Parathyroid adenoma (tissue), 2 donors: ENCODE results near the gene METTL21C.

Experiments used
- H2AFZ ChIP-seq: fragments of 300-600 bp; sonication (generic); one replicate; pipeline ENCODE4 v1.7.0; 2017; ENCODE audit warnings: antibody characterized with exemption, mild to moderate bottlenecking
- H3K27ac ChIP-seq: fragments of 300-600 bp; sonication (generic); one replicate; pipeline ENCODE4 v1.7.0; 2017
- H3K27me3 ChIP-seq: fragments of 300-600 bp; sonication (generic); one replicate; pipeline ENCODE4 v1.7.0; 2017; ENCODE audit warnings: low read length; ENCODE audit not compliant: control insufficient read depth, insufficient read depth
- H3K36me3 ChIP-seq: fragments of 300-600 bp; sonication (generic); one replicate; pipeline ENCODE4 v1.7.0; 2017; ENCODE audit warnings: low read length; ENCODE audit not compliant: control insufficient read depth, insufficient read depth
- H3K4me1 ChIP-seq: fragments of 300-600 bp; sonication (generic); one replicate; pipeline ENCODE4 v1.7.0; 2017; ENCODE audit warnings: control low read depth
- H3K4me2 ChIP-seq: fragments of 300-600 bp; sonication (generic); one replicate; pipeline ENCODE4 v1.7.0; 2017; ENCODE audit warnings: low read length
- H3K4me3 ChIP-seq: fragments of 300-600 bp; sonication (generic); one replicate; pipeline ENCODE4 v1.7.0; 2017; ENCODE audit warnings: low read depth, low read length
- H3K79me2 ChIP-seq: fragments of 300-600 bp; sonication (generic); one replicate; pipeline ENCODE4 v1.7.0; 2017; ENCODE audit warnings: control low read depth
- H3K9ac ChIP-seq: fragments of 300-600 bp; sonication (generic); one replicate; pipeline ENCODE4 v1.7.0; 2017; ENCODE audit warnings: mild to moderate bottlenecking
- H3K9me3 ChIP-seq: fragments of 300-600 bp; sonication (generic); one replicate; pipeline ENCODE4 v1.7.0; 2017; ENCODE audit warnings: low read length; ENCODE audit not compliant: control insufficient read depth
- TF ChIP-seq, protein P1 (sequence below): fragments of 300-600 bp; sonication (generic); IDR thresholded peaks from one replicate; pipeline ENCODE4 v1.7.0; 2017; ENCODE audit warnings: antibody characterized with exemption, mild to moderate bottlenecking
- donor health status: primary hyperparathyroidism.

METTL21C gene

DNA sequence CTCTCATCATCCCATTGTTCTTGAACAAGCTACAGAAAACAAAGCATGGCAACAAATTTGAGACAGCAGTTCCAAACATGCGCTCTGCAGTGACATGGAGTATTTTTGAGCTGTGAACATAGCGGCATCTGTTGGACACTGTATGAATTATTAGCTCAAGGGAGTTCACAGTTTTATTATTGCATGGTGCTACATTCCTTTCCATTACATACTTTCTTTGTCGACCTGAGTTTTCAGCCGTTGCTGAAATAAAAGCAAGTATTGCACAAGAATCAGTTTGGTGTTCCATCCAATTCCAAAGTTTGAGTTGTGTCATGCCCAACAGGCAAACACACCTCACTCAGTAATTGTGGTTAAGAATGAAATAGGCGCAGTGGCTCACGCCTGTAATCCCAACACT, 30.1 kb upstream of the METTL21C start:
- Histone ChIP-seq H3K4me3 (no peak overlapping the region), H3K36me3 (no peaks in the 10 kb centered on the region), H3K27ac (no peak overlapping the region), H3K79me2 (no peaks in the 10 kb centered on the region), H3K27me3 (no peaks in the 10 kb centered on the region), H3K4me1 (no peaks in the 10 kb centered on the region), H3K9ac (no peak overlapping the region), H3K4me2 (no peak overlapping the region), H3K9me3 (no peaks in the 10 kb centered on the region), H2AFZ (no peak overlapping the region)
- TF ChIP-seq, protein P1, sequence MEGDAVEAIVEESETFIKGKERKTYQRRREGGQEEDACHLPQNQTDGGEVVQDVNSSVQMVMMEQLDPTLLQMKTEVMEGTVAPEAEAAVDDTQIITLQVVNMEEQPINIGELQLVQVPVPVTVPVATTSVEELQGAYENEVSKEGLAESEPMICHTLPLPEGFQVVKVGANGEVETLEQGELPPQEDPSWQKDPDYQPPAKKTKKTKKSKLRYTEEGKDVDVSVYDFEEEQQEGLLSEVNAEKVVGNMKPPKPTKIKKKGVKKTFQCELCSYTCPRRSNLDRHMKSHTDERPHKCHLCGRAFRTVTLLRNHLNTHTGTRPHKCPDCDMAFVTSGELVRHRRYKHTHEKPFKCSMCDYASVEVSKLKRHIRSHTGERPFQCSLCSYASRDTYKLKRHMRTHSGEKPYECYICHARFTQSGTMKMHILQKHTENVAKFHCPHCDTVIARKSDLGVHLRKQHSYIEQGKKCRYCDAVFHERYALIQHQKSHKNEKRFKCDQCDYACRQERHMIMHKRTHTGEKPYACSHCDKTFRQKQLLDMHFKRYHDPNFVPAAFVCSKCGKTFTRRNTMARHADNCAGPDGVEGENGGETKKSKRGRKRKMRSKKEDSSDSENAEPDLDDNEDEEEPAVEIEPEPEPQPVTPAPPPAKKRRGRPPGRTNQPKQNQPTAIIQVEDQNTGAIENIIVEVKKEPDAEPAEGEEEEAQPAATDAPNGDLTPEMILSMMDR, result no peak

DNA sequence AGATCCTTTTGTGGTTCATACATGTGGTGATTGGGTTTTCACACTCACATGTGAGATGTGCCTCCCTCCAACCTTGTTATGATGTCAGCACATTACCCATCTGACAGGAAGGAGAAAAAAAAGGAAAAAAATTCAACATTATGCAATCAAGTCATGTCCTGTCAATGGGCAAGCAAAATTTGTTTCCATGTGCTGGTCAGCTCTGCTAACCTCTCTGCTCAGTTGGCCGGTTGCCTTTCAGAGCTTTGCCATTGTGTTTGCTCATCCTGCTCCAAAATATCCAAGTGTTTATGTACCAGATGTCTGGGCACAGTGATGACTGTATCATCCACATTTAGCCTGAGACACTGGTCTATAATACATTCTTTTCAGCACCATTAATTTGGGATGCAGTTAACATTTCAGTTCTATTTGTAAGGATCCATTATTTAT, 27.0 kb upstream of the METTL21C start:
- Histone ChIP-seq H3K79me2 (no peaks in the 10 kb centered on the region), H3K27me3 (no peaks in the 10 kb centered on the region), H3K4me1 (no peaks in the 10 kb centered on the region), H2AFZ (no peak overlapping the region), H3K9ac (no peak overlapping the region), H3K4me3 (no peak overlapping the region), H3K36me3 (no peaks in the 10 kb centered on the region), H3K9me3 (no peaks in the 10 kb centered on the region), H3K4me2 (no peak overlapping the region), H3K27ac (no peak overlapping the region)
- TF ChIP-seq, protein P1, result no peak

DNA sequence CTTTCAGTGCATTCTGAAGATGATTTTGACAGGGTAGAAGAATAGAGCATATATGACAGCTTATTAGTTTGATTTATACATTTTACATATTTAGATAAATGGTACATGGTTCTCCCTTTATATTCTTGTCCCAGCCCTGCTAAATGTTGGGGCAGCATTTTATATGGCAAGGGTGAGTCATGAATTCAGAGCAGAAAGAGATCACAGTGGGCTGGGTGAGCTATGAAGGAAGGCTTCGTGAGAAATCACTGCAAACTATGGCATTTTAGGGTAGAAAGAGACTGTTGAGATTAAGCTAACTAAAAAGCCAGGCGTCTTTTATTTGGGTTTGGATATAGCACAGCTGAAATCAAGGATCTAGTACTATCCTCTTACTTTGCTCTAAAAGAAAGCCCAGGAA, 23.9 kb upstream of the METTL21C start:
- no peaks in the 10 kb centered on the region for H3K79me2 ChIP-seq
- TF ChIP-seq, protein P1, result no peak
- no peak overlapping the region for H3K4me3 ChIP-seq
- no peak overlapping the region for H3K9ac ChIP-seq
- no peaks in the 10 kb centered on the region for H3K36me3 ChIP-seq
- H3K4me2 ChIP-seq, result no peak overlapping the region
- no peak overlapping the region for H2AFZ ChIP-seq
- no peaks in the 10 kb centered on the region for H3K4me1 ChIP-seq
- no peaks in the 10 kb centered on the region for H3K9me3 ChIP-seq
- H3K27ac ChIP-seq, result no peak overlapping the region
- H3K27me3 ChIP-seq, result no peaks in the 10 kb centered on the region

DNA sequence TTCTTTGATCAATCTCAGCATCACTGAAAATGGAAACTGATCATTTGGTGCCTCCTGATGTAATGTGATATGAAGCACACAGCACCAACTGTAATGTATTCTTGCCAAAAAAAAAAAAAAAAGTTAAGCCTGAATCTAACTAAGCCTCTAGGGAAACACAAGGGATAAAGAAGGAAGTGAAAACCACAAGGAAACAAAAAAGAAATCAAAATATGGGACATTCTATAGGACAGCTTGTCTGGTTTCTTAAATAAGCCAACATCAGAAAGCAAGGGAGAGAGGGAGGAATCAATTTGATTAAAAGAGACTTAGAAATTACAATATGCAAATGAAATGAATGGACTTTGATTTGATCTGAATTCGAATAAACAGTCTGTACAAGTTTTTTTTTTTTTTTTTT, 20.6 kb upstream of the METTL21C start:
- Histone ChIP-seq H3K4me1 (no peaks in the 10 kb centered on the region), H3K27me3 (no peaks in the 10 kb centered on the region), H2AFZ (no peak overlapping the region), H3K79me2 (no peaks in the 10 kb centered on the region), H3K27ac (no peak overlapping the region), H3K4me3 (no peak overlapping the region), H3K4me2 (no peak overlapping the region), H3K9ac (no peak overlapping the region), H3K36me3 (no peaks in the 10 kb centered on the region), H3K9me3 (no peaks in the 10 kb centered on the region)
- TF ChIP-seq, protein P1, result no peak

DNA sequence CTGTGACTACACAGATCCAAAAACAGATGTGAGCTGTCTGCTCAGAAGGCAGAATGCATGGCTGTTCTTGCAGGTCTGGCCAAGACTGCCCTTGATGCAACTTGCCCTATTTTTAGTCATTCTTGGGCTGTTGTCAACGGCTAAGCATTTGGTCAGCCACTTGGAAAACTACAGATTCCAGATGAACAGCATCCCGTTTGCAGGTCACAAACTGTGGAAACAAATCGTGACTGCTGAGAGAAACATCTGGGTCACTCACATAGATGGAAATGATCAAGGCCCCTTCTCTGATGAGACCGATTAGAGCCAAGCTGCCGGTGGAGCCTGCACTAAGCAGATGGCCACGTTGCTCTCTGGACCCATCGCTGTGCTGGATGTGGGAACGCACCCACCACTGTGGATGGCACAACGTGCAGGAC, 15.4 kb upstream of the METTL21C start:
- Histone ChIP-seq H3K9ac (no peak overlapping the region), H2AFZ (no peak overlapping the region), H3K4me2 (no peak overlapping the region), H3K27me3 (no peaks in the 10 kb centered on the region), H3K4me3 (no peak overlapping the region), H3K36me3 (no peaks in the 10 kb centered on the region), H3K4me1 (no peaks in the 10 kb centered on the region), H3K79me2 (no peaks in the 10 kb centered on the region), H3K27ac (no peak overlapping the region), H3K9me3 (no peaks in the 10 kb centered on the region)
- TF ChIP-seq, protein P1, result no peak
